SH-SY5Y (cell line): ENCODE data around the gene SLC25A47.

ENCODE experiments used
- GATA2 ChIP-seq: IDR thresholded peaks from 2 replicates; pipeline ENCODE4 v1.6.1; 2011; ENCODE audit warnings: mild to moderate bottlenecking, low read depth, low read length
- GATA3 ChIP-seq: IDR thresholded peaks from 2 replicates; pipeline ENCODE4 v1.6.1; 2011; ENCODE audit warnings: low read depth, mild to moderate bottlenecking, low read length, moderate library complexity

GRCh38 chr14:100292776-100293461, 30.2 kb upstream of the SLC25A47 start:
- TF ChIP-seq GATA2, result no peak
- no peak for TF ChIP-seq GATA3
